A673 (cell line): ENCODE data around the gene VOPP1.

Experiments
- EZH2 ChIP-seq: fragments of 200-600 bp; sonication (generic); IDR thresholded peaks from 2 replicates; pipeline ENCODE4 v1.6.1; 2017; ENCODE audit warnings: borderline replicate concordance, low read depth, mild to moderate bottlenecking, mixed read lengths, antibody characterized with exemption, low read length; ENCODE audit not compliant: poor library complexity, severe bottlenecking
- TF ChIP-seq, protein P1 (sequence below): fragments of 300-800, 200-600 bp; sonication (generic); conservative IDR thresholded peaks from 2 replicates; pipeline ENCODE4 v1.5.1; 2017; ENCODE audit warnings: low read depth, mild to moderate bottlenecking, antibody characterized with exemption, low read length, moderate library complexity, mixed read lengths

DNA sequence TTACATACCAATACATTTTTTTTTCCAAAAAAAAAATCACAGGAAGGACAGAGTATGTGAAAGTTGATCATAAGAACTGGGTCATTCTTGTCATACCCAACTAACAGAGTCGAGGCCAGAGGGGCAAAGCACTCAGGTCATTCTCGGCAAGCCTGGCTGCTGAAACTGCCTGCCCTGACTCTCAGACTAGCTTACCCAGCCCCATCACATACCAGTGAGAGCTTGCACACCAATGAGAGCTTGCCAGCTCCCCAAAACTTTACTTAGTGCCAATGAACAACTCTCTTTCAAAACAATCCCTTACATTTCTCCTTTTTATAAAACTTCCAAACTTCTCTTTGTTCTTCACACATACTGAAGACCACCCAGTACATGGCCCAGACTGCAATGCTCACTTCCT is 48.9 kb downstream of the VOPP1 start:
- TF ChIP-seq EZH2 = no peak
- TF ChIP-seq, protein P1, sequence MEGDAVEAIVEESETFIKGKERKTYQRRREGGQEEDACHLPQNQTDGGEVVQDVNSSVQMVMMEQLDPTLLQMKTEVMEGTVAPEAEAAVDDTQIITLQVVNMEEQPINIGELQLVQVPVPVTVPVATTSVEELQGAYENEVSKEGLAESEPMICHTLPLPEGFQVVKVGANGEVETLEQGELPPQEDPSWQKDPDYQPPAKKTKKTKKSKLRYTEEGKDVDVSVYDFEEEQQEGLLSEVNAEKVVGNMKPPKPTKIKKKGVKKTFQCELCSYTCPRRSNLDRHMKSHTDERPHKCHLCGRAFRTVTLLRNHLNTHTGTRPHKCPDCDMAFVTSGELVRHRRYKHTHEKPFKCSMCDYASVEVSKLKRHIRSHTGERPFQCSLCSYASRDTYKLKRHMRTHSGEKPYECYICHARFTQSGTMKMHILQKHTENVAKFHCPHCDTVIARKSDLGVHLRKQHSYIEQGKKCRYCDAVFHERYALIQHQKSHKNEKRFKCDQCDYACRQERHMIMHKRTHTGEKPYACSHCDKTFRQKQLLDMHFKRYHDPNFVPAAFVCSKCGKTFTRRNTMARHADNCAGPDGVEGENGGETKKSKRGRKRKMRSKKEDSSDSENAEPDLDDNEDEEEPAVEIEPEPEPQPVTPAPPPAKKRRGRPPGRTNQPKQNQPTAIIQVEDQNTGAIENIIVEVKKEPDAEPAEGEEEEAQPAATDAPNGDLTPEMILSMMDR = no peak
